Measurements from ENCODE around the gene P2RX3. TPM values are rescaled to one million over a fixed set of nuclear protein-coding genes. Genes with fewer than 3 reads are reported as not detected.
"Not testable (repeated sequence)": the region's sequence is repeated elsewhere in the genome, so short reads cannot be mapped to it uniquely, and the experiment has no call there.

Gene P2RX3
- 5.4 TPM for polyA plus RNA-seq (ENCODE audit: insufficient read length)

DNA sequence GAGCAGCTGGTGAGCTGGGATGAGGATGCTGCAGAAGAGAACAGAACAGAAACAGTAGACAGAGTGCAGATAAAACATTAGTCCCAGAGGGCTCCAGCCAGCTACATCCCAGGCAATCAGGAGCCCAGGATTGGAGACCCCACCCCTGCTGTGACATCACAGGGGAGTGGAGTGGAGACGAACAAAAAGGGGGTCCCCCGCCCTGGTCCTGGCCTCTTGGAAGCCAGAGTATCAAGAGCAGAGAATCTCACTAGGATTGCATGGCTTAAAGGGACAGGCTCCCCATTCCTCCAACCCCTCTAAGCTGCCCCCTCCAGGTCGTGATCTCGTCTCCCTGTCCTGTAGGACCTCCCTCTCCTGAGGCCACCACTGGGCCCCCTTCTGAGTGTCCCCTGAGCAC is at the start of gene P2RX3:
TSS of gene P2RX3 (plus strand) at position 211 of the 400 bp plus-strand sequence. CDS start 199 bp downstream, outside the sequence.
- no peak for DNase-seq (ENCODE audit: low read depth)

DNA sequence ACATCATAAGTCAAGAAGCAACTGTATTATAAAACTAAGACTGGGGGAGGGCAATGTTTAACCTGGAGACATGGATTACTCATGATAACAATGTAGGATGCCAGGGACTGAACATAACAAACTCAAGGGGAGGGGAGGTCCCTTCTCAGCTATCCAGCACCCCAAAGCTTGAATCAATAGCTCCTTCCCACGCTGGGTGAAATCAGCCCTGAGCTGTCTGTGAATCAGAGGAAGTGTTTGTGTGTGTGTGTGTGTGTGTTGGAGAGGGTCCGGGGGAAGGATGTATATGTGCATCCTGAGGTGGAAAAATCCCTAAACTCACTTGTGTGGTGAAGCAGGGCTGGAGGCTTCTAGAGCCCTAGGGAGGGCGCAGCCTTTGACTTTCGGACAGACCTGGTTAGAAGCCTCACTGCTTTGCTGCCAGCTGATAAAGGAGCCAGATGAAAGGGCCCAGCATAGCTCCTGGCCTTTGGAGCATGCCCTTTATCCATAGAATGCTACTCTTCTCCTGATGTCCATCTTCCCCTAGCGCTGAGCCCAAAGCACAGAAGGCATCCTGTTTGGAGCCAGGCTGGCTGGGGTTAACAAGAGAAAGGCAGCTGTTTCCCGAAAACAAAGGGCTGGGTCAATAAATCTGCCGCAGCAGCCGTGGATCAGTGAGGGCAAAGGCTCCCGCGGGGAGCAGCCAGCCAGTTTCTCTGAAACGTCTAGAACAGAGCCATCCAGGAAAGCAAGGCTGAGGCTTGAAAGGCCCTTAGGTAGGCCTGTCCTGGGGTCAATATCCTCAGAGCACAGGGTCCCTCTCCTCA is 49.2 kb upstream of the P2RX3 start:
- no peak for DNase-seq (ENCODE audit: low read depth)

- DNase-seq (ENCODE audit: low read depth): no peak
Measured at GRCh38 chr11:57290288-57290687, 47.9 kb upstream of the P2RX3 start.

- no peak for DNase-seq (ENCODE audit: low read depth)
Measured at GRCh38 chr11:57294225-57295131, 43.7 kb upstream of the P2RX3 start.

DNA sequence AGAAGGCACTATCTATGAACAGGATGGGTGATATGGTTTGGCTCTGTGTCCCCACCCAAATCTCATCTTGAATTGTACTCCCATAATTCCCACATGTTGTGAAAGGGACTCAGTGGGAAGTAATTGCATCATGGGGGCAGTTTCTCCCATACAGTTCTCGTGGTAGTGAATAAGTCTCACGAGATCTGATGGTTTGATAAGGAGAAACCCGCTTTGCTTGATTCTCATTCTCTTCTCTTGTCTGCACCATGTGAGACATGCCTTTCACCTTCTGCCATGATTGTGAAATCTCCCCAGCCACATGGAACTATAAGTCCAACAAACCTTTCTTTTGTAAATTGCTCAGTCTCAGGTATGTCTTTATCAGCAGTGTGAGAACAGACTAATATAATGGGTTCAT is 41.9 kb upstream of the P2RX3 start:
- DNase-seq (ENCODE audit: low read depth): not testable (repeated sequence)

DNA sequence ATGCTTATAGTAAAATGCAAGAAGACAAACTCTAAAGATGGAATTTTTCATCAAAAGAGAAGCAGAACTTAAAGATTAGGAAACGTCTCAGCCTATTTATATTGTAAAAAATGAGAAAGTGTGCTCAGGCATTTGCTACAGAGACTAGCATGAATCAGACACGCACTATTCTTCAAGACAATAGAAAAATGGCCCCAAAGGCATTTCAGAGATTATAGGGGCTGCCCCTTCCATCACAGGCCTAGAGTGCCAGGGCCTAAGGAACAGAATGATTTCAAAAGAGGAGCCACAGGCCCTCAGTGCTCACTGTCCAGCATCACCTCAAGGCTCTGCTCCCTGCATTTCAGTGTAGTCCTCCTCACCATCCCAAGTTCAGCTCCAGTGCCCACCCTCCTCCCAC is 40.9 kb upstream of the P2RX3 start:
- no peak for DNase-seq (ENCODE audit: low read depth)

DNA sequence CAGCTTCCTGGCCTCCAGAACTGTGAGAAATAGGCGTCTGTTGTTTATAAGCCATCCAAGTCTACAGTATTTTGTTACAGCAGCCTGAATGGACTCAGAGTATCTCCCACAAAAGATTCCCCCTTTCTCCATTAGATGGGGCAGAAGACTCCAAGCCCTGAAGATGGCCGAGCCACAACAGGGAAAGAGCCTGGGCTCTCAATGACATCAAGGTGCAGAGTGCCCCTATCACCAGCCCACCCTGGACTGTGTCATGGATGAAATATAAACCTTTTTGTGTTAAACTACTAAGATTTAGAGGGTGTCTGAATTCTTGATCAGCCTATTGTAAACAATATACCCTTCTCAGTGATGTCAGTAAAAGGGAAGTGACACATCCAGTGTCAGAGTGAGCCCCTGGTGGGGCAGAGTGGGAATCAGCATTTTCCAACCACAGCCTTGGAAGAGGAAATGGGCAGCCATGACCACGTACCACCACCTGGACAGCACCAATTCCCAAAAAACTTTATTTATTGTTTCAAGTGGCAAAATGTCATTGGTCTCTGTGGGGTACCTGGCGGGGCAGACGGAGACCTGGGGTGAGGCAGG is 38.9 kb upstream of the P2RX3 start:
- DNase-seq (ENCODE audit: low read depth): no peak

DNA sequence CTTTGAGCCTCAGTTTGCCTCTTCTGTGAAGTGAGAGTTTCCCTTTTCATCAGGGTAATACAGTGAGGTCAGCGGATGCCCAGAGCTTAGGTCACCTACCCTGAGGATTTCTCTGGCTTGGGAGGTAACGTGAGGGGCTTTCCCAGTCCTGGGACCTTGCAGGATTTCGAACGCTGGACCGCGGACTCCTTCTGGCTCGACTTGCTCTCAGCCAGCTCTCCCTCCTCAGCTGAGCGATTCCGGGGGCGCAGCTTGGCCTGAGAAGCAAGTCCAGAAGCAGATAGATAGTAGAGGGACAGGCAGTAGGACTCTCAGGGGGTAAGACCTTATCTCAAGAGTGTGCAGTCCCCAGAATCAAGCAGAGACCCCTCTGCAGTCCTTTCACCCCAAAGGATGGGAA is 37.4 kb upstream of the P2RX3 start:
- DNase-seq (ENCODE audit: low read depth): no peak

- DNase-seq (ENCODE audit: low read depth): no peak
Measured at GRCh38 chr11:57301711-57302423, 36.3 kb upstream of the P2RX3 start.

GRCh38 chr11:57302489-57302888 is 35.7 kb upstream of the P2RX3 start:
- no peak for DNase-seq (ENCODE audit: low read depth)

GRCh38 chr11:57303280-57303989 is 34.7 kb upstream of the P2RX3 start:
- DNase-seq (ENCODE audit: low read depth): no peak

DNA sequence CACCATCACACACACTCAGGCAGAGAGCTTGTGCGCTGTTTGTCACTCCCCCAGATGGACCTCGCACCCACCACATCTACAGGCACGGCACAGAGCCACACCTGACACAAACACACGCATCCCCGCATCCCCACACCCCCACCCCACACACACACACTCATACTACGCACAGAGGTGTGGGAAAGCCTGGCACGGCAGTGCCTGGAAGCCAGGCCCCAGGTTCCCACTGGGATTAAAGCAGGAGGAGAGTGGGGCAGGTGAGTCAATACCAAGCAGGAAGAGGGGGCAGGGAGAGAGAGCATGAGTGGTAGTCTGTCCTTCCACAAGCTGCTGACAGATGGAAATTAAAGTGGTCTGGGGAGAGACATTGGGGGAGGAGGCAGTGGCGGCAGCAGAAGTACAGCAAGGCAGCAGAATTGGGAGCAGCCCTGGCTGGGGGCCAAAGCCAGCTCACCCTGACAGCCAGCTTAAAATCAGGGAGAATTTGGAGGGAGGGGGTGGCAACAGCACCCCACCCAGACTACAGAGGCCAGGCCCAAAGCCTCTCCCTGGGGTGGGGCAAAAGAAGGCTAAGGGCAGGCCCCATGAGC is 34.1 kb upstream of the P2RX3 start:
- no peak for DNase-seq (ENCODE audit: low read depth)

- DNase-seq (ENCODE audit: low read depth): no peak
Measured at GRCh38 chr11:57305523-57305922, 32.6 kb upstream of the P2RX3 start.

- no peak for DNase-seq (ENCODE audit: low read depth)
Measured at GRCh38 chr11:57306161-57306876, 31.8 kb upstream of the P2RX3 start.

DNA sequence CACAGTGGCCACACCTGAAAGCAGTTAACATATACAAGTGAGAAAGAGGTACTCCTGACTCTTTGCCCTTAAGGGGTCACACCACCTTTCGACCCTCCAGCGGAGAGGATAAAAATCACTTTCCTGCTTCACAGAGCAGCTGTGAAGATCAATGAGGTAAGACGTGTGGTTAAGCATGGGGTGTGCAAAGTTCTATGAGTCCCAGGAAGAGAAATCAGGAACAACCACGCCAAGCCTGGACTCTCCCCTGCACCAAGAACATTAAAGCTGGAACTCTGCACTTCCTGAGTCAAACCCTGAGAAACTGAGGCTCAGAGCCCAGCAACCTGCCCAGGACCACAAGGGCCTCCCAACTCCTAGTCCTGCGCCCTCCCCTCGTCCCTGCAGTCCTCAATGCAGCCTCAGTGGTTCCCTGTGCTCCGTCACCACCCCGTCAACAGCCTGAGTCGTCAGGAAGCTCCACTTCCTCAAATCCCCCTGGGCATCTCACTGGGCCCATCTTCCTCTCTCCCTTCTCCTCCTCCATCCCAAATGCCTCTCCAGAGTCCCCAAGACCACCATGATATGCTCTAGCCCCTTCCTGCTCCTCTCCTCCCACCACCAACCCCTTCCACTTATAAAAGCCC is 31.1 kb upstream of the P2RX3 start:
- no peak for DNase-seq (ENCODE audit: low read depth)

GRCh38 chr11:57307666-57308270 is 30.4 kb upstream of the P2RX3 start:
- no peak for DNase-seq (ENCODE audit: low read depth)

- DNase-seq (ENCODE audit: low read depth): no peak
Measured at GRCh38 chr11:57308426-57309060, 29.6 kb upstream of the P2RX3 start.

Measured in forelimb muscle (tissue), 1 donor.